ENCODE measurements around the gene ZSCAN31.

- TF ChIP-seq L3MBTL2 (conservative IDR thresholded peaks at IDR 0.05) (no peak), SUZ12 (IDR thresholded peaks at IDR 0.05) (no peak), BHLHE40 (IDR thresholded peaks at IDR 0.05; ENCODE audit: borderline replicate concordance) (no peak), HDGF (IDR thresholded peaks at IDR 0.05; ENCODE audit: borderline replicate concordance) (no peak), FOXK2 (IDR thresholded peaks at IDR 0.05) (no peak), TARDBP (IDR thresholded peaks at IDR 0.05) (no peak), LEF1 (IDR thresholded peaks at IDR 0.05; ENCODE audit: borderline replicate concordance) (no peak), SP1 (IDR thresholded peaks at IDR 0.05) (no peak), FOXM1 (IDR thresholded peaks at IDR 0.05; ENCODE audit: borderline replicate concordance) (no peak), ARNT (IDR thresholded peaks at IDR 0.05) (no peak), NFRKB (IDR thresholded peaks at IDR 0.05) (no peak)
Measured at GRCh38 chr6:28291573-28291972, 44.4 kb downstream of the ZSCAN31 start.

Data from HEK293T (cell line).